HG03565 (cell line): Measurements from ENCODE around the gene BRAT1.
A peak's percentile ranks its signal among the peaks of the same experiment; 100 is the strongest.

ENCODE experiments used
- ATAC-seq: cut with Tn5 transposase; IDR thresholded peaks from one replicate; pipeline ENCODE4 v1.9.1; 2021; ENCODE audit warnings: mild to moderate bottlenecking, moderate library complexity; ENCODE audit not compliant: unreplicated experiment

BRAT1 gene

GRCh38 chr7:2585446-2585845 is 30.1 kb upstream of the BRAT1 start:
- ATAC-seq, result no peak

GRCh38 chr7:2583798-2584580 is 28.7 kb upstream of the BRAT1 start:
- ATAC-seq, result no peak

- ATAC-seq, result no peak
Measured at GRCh38 chr7:2582006-2582735, 26.8 kb upstream of the BRAT1 start.

GRCh38 chr7:2580636-2581035 is 25.3 kb upstream of the BRAT1 start:
- no peak for ATAC-seq

- no peak for ATAC-seq
Measured at GRCh38 chr7:2577914-2578680, 22.8 kb upstream of the BRAT1 start.

- ATAC-seq, result no peak
Measured at GRCh38 chr7:2576742-2577491, 21.6 kb upstream of the BRAT1 start.

GRCh38 chr7:2575733-2576340 is 20.5 kb upstream of the BRAT1 start:
- ATAC-seq, result no peak

- ATAC-seq, result no peak
Measured at GRCh38 chr7:2575046-2575732, 19.9 kb upstream of the BRAT1 start.

- no peak for ATAC-seq
Measured at GRCh38 chr7:2573761-2574160, 18.4 kb upstream of the BRAT1 start.

GRCh38 chr7:2572101-2572842 is 16.9 kb upstream of the BRAT1 start:
- no peak for ATAC-seq

GRCh38 chr7:2571409-2571808 is 16.1 kb upstream of the BRAT1 start:
- ATAC-seq, result no peak

- no peak for ATAC-seq
Measured at GRCh38 chr7:2570021-2570420, 14.7 kb upstream of the BRAT1 start.

- ATAC-seq, result no peak
Measured at GRCh38 chr7:2569421-2569820, 14.1 kb upstream of the BRAT1 start.

- no peak for ATAC-seq
Measured at GRCh38 chr7:2568521-2569223, 13.3 kb upstream of the BRAT1 start.

- no peak for ATAC-seq
Measured at GRCh38 chr7:2567679-2568278, 12.5 kb upstream of the BRAT1 start.

- peak; percentile 80 for ATAC-seq
Measured at GRCh38 chr7:2566890-2567678, 11.8 kb upstream of the BRAT1 start.

- ATAC-seq, result peak; percentile 27
Measured at GRCh38 chr7:2566348-2566889, 11.1 kb upstream of the BRAT1 start.
